HG03159 (cell line): Measurements from ENCODE around the gene SAMD4A.

Source experiments
- ATAC-seq: cut with Tn5 transposase; IDR thresholded peaks from one replicate; pipeline ENCODE4 v1.9.1; 2021; ENCODE audit warnings: mild to moderate bottlenecking, moderate library complexity; ENCODE audit not compliant: unreplicated experiment

Gene SAMD4A

DNA sequence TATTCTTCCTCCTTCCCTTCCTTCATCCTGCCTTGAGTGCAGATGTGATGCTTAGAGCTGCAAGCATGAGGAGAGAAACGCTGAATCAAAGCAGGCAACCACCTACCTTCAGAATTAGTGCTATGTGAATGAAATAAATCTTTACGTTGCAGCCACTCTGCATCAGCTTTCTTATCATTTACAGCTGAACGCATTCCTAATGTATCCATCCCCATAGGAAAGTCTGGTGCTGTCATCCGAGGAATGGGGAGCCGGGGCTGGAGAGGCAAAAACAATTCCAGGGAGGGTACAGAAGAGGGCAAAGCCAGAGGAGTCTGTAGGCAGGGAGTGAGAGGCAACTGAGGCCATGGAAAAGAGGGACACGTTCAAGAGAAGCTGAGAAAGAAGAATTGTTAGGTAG lies 245.7 kb downstream of the SAMD4A start:
- ATAC-seq, result no peak

DNA sequence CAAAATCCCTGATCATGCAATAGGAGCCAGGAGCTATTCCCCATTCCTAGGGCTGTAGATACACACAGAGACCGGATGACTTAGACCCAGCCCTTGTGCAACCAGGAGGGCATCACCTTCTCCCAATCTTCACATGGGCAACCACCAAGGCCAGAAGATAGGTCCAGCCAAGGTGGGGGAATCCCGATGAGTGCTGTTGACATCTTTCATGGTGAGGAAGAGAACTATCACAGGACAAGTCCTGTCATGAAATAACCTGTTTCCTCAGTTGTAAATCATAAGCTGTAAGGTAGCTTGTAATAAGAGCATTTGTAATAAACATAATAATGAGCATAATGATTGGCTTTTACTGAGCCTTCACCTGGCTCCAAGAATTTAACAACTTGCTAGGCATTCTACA lies 246.2 kb downstream of the SAMD4A start:
- ATAC-seq, result no peak

DNA sequence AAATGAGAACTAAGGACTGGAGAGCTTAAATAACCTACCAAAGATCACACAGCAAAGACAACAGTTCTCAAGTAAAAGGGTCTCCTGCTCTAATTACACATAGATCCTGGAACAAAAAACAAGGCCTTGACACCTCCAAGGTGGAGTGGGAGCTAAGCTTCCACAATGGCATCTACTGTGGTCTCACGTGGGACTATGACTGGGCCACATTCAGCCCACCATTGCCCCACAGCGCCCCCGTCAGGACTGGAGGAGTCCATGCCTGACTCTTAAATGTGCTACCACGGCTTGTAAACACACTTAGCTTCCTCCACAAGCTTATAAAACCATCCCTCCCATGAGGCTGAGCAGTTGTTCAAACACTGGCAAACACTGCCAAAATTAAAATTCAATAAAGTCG lies 247.1 kb downstream of the SAMD4A start:
- ATAC-seq, result no peak

DNA sequence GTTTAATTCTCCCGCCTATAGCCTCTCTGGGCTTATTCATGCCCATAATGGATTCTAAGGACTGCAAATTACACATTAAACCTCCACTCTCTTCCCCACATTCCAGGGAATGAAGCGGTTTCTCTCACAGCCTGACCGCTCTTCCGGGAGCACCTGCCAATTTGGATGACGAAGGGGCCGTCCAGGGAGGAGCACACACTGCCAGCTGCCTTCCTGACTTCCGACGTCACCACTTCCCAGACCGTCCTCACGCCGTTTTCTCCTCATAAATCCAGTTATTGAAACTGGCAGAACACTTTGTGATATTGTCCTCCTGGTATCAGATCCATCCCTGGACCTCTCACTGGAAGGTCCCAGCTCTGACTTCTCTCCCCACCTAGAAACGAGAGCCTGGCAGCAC lies 248.1 kb downstream of the SAMD4A start:
- no peak for ATAC-seq

DNA sequence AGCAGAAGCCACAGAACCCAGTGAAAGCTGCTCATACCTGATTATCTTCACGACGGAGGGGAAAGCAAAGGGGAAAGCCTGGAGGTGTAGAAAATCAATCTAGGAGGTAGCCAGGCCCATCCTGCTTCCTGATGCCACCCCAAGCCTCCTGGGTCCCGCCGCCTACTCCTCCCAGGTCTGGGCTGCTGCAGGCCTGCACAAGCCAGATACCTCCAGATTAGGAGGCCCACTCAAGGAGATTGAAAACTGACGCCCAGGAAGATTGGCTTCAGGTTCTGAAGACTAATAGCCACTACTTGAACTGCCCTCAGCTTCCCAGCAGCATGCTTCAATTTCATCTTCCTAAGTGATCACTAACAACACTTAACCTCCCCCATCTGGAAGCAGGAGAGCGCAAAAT lies 248.6 kb downstream of the SAMD4A start:
- ATAC-seq, result no peak

DNA sequence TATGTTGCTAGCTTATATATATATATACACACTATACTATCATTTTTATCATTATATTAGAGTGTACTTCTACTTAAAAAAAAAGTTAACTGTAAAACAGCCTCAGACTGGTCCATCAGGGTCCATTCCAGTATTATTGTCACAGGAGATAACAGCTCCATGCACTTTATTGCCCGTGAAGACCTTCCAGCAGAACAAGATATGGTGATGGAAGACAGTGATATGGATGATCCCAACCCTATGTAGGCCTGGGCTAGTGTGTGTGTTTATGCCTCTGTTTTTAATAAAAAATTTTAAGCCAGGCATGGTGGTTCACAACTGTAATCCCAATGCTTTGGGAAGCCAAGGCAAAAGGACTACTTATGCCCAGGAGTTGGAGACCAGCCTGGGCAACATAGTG lies 249.5 kb downstream of the SAMD4A start:
- no peak for ATAC-seq

DNA sequence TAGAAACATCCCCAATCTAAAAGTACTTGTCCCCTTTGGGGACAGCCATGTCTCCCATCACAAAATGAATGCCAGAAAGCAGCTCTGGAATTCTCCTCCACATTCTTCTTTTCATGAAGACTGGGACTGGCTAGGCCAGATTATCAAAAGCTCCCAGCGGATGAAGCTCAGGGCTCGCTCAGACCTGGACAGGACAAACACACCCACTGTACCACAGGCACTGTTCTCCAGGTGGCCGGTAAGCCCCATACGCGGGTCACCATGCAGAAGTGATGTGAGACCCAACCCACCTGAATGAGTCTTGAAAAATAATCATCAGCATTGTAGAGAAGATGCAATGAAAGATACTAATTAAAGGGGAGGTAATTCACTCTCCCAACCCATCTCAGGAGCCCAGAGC lies 250.6 kb downstream of the SAMD4A start:
- ATAC-seq, result no peak

DNA sequence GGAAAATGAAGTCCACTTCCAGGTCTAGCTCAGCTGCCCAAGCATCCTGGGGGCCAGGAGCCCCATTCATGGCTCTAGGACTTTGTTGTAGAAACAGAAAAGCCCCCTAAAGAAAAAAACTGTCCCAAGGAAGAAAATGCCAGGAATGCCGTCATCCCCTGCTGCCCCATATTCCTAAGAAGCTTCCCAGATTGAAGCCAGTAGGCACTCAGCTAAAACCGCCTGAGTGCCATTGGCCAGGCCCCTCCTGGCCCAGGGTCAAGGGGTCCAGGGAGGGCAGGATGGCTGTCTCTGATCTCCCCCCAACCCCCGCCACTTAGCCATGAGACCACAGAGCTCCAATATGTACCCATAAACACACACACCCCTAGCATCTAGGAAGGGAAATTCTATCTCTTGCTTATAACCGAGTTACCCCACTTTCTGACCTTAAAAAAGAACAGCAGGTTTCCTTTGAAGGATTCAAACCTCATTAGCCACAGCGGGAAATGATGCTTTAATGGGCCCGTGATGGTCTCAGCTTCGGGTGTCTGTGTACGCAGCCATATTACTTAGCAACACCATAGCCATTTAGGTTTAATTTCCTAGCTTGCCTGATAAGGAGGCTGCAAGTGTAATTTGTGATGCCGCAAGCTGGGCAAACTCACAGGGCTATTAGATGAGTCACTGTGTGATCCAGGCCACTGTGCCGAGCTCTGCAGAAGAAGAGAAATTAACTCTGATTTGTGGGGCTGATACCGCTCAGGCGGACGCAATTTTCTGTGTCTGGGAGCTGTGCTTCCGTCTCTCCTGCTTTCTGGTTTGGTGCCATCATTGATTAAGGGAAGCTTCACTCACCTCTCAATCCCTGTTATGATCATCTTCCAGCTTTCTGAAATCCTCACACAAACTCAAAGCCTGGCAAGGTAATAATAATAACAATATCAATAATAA lies 251.5 kb downstream of the SAMD4A start:
- ATAC-seq, result no peak

DNA sequence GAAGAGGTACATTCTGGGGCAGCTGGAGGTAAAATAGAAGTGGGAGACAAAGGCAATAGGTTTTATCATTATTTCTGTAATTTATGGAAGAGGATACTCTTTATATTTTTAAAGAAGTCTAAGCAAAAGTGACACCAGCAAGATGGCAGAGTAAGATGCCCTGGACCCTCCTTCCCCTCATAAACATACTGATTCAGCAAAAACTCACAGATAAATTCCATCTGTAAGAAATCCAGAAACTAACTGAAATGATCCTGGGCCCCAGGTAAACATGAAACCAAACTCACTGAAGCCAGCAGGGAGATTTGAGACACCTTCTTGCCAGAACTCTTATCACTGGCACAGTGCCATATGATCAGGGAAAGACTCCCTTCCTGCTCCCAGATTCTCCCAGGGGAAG lies 255.8 kb downstream of the SAMD4A start:
- no peak for ATAC-seq

DNA sequence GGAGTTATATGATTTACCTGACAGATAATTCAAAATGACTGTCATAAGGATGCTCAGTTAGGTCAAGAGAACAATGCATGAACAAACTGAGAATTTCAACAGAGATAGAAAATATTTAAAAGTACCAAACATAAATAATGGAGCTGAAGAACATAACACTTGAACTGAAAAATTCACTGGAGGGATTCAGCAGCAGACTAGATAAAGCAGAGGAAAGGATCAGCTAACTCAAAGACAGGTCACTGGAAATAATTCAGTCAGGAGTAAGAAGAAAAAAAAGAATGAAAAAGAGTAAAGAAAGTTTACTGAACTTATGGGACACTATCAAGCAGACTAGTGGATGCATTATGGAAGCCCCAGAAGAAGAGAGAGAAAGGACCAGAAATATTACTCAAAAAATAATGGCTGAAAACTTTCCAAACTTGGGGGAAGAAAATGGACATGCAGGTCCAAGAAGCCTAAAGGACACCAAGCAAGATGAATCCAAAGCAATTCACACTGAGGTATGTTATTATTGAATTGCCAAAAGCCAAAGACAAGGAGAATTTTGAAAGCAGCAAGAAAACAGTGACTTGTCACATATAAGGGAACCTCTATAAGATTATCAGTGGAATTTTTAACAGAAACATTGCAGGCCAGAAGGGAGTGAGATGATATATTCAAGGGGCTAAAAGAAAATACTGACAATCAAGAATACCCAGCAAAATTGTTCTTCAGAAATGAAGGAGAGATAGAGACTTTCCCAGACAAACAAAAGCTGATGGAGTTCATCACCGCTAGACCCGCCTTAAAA lies 257.0 kb downstream of the SAMD4A start:
- no peak for ATAC-seq

DNA sequence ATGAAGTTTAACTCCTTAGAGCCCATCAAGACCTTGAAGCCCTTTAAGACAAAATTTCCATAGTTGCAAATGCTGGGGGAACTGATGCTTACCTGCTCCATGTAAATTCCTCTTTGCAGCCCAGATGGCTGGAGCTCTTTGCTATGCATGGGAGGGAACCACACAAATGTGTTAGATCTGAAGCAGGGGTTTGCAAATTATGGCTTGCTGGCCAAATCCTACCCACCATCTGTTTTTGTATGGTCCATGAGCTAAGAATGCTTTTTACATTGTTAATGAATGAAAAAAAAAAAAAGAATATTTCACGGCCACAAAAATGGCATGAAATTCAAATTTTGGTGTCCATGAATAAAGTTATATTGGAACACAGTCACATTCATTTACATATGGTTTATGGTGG lies 261.1 kb downstream of the SAMD4A start:
- ATAC-seq, result no peak

DNA sequence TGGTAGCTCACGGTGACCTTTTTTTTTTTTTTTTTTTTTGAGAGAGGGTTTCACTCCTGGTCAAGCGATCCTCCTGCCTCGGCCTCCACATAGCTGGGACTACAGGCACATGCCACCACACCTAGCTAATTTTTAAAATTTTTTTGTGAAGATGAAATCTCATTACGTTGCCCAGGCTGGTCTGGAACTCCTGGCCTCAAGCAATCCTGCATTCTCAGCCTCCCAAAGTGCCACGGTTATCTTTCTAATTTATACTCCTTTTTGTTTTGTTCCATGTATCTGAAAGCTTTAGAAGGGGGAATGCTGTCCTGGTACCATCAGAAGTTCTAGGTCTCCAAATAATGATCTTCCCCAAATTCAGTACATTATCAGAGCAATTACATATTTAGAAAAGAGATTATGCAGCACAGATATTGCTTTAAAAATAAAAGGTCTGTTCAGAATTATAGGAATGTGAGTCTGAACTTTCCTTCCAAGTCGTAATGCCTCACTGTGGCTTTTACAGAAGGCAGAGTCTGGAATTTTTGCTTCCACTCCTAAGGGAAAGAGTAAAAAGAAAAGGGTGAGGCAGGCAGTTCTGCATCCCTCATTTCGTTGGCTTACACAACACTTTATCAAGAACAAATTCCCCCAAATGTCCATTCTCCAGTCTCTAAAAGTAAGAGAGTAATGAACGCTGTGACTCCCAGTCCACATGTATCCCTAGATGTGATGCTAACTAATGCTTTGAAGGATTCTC lies 262.7 kb downstream of the SAMD4A start:
- no peak for ATAC-seq

DNA sequence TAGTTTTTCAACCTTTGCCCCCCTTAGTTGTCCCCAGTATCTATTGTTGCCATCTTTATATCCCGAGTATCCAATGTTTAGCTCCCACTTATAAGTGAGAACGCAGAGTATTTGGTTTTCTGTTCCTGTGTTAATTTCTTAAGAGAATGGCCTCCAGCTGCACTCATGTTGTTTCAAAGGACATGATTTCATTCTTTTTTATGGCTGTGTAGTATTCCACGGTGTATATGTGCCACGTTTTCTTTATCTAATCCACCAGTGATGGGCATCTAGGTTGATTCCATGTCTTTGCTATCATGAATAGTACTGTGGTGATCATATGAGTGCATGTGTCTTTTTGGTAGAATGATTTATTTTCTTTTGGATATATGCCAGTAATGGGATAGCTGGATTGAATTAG lies 263.7 kb downstream of the SAMD4A start:
- ATAC-seq, result no peak

DNA sequence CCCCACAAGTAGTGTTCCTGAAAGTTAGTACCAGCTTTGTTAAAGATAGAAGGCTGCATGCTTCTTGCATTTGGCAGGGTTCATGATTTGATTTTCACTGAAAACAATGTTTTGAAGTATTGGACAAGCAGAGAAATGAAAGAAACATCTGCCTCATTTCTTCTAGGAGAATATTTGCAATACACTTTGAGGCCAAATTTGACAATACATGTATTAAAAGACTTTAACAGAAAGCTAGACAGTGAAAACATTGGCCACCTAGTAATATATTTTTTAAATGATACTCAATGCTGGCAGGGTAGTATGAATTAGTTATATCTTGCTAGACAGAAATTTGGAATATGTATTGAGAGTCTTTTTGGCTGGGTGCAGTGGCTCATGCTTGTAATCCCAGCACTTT lies 267.2 kb downstream of the SAMD4A start:
- ATAC-seq, result no peak

DNA sequence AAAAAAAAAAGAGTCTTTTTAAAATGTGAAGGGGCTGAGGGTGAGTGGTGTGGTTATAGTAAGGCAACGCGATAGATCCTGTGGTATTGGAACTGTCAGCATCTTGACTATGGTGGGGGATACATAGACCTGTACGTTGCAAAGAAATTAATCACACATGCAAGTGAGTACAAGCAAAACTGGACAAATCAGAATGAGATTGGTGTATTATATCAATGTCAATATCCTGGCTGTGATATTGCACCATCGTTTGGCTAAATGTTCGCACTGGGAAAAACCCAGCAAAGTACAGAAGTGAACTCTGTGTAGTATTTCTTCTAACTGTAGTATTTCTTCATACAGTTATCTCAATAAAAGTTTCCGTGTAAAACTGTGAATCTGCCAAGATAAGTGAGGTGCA lies 267.8 kb downstream of the SAMD4A start:
- no peak for ATAC-seq

DNA sequence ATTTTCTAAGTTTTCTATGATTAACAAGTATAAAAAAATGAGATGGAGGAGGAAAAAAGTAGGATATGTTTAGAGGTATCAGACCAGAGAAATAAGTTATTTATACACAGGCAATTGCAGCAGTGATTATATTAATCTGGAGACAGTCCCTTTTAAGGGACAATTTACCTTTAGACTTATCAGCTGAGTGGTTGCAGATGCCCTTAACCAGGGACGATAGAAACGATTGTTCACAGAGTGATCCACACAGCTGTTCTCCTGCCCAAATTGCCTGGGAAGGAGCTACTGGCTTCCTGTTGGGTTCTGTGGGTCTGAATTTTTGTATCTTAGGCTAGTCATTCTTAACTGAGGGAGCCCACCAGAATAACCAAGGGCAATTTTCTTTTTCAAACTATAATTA lies 269.3 kb downstream of the SAMD4A start:
- no peak for ATAC-seq

DNA sequence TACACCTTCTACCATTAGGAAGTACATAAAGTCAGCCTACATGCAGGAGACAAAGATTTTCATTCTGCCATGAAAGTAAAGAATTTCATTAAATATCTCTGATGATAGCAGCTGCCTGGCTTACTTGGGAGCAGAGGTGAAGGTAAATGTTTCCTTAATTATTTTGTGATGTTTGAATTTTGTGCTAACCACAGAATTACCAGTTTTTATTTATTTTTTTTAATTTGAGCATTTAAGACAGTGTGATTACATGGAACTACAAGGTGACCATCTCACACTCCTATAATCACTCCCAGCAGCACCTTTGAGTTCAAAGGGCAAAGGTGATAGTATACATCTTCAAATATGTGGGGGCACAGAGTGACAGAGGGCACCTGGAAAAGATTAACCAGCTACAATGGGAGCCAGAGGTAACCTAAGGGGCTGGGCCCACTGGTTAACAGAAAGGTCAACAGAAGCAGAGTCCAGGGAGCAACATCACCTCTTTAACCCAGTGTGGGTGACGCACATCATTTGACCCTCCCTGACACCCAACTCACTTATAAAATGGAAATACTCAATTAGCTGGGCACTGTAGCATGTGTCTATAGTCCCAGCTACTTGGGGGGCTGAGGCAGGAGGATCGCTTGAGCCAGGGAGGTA lies 270.7 kb downstream of the SAMD4A start:
- no peak for ATAC-seq

DNA sequence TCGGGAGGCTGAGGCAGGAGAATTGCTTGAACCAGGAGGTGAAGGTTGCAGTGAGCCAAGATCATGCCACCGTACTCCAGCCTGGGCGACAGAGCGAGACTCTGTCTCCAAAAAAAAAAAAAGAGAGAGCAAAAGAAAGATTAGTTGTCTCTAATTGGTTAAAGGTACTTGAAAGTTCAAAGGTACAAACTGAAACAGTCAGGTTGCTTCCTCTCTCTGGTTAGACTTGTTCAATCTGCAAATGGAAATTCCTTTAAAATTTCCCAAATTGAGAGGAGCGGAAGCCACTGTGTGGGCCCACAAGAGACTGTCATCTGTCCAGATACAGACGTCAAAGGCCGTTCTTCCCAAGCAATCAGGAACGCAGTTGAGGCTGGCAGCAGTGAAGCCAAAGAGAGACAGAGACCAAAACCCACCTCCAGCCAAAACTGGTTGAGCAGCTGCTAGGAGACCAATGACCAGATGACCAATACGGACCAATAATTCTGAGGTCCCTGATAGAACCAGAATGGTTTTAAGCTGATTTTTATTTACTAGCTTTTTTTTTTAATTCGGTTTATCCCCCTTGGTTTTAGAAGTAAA lies 272.1 kb downstream of the SAMD4A start:
- no peak for ATAC-seq

DNA sequence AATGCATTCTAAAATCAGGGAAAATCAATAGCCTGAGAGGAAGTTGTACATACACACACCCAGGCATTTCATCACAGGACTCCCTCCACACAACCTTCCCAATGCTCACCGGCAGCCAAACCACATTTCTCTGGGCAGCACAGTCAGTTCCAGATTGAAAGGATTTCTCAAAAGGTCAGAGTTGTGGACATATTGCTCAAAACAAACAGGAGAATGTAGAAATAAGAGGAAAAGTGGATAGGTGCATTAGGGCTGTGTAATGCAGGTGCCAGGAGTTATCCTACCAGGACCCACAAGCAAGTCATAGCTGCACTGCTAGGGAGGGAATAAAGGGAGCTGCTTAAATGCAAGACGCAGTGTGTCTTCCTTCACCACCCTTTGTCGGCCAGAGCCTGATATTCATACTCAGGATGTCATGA lies 272.8 kb downstream of the SAMD4A start:
- ATAC-seq, result no peak

DNA sequence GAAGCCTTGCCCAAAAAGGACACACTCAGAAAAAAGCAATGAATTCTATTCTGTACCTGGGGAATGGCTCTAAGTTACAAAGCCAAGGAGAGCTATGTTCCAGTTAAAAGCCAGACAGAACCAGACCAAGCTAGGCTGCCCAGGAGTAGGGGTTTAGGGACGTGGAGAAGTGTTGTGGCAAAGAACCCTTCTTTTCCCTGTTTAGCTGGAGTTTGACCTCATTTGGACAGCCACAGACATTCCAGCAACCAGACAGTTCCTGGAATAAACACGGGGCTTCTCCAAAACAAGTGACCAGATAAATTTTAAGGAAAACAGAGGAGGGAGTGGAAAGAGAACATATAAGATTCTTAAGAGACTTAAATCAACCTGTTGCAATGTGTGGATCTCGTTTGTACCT lies 273.4 kb downstream of the SAMD4A start:
- no peak for ATAC-seq

DNA sequence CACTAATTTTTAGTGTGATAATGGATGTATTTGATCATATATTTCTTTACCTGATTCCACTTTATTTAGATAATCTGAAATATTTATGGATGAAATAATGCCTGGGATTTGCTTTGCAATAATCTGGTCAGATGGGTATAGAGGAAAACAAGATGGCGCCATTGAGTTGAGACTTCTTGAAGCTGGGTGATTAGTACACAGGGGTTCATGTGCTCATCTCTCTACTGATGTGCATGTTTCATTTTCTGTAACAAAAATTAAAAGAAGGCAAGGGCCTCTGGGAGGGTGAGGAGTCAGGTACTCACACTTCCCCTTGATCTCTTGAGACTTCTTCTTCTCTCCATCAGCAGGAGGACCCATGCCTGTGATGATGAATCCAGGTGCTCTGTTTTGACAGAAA lies 273.9 kb downstream of the SAMD4A start:
- ATAC-seq, result no peak
